ENCODE measurements around the gene IGFBP1.

IGFBP1 gene

DNA sequence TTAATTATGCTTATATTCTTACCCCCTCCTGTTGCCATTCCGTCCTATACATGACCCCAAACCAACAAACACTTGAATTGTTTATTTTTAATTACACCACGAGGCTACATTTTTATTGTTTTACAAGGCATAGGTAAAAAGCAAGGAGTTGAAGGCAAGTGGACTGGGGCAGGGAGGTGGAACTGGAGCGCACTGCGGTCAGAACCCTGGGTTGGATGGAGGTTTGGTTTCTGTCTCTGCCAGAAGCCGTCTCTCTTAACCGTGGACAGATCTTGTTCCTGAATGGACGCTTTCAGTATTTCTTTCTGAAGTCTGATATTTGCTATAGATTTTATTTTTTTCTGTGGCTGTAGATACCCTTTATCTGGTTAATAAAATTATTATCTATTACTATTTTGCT, 52.7 kb downstream of the IGFBP1 start:
- H3K4me3 ChIP-seq (ENCODE audit: low read length) = no peak overlapping the region
- no peak for DNase-seq (ENCODE audit: low read depth)
- TF ChIP-seq, protein P1, sequence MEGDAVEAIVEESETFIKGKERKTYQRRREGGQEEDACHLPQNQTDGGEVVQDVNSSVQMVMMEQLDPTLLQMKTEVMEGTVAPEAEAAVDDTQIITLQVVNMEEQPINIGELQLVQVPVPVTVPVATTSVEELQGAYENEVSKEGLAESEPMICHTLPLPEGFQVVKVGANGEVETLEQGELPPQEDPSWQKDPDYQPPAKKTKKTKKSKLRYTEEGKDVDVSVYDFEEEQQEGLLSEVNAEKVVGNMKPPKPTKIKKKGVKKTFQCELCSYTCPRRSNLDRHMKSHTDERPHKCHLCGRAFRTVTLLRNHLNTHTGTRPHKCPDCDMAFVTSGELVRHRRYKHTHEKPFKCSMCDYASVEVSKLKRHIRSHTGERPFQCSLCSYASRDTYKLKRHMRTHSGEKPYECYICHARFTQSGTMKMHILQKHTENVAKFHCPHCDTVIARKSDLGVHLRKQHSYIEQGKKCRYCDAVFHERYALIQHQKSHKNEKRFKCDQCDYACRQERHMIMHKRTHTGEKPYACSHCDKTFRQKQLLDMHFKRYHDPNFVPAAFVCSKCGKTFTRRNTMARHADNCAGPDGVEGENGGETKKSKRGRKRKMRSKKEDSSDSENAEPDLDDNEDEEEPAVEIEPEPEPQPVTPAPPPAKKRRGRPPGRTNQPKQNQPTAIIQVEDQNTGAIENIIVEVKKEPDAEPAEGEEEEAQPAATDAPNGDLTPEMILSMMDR (conservative IDR thresholded peaks at IDR 0.05; ENCODE audit: low read depth, low read length) = no peak
